Loucy (cell line): ENCODE results near the gene ATXN7L1.

ENCODE experiments used
- H2AFZ ChIP-seq: fragments of 200-600 bp; sonication (generic); 2 replicates; pipeline ENCODE4 v1.6.0; 2016; ENCODE audit warnings: antibody characterized with exemption, mild to moderate bottlenecking, low read length, moderate library complexity
- H3F3A ChIP-seq: fragments of 200-600 bp; 2 replicates; pipeline ENCODE4 v1.6.0; 2016; ENCODE audit warnings: antibody characterized with exemption, low read depth, mild to moderate bottlenecking
- H3K27me3 ChIP-seq: fragments of 200-600 bp; sonication (generic); 2 replicates; pipeline ENCODE4 v1.6.1; 2014; ENCODE audit warnings: low read length, mild to moderate bottlenecking; ENCODE audit not compliant: insufficient read depth, poor library complexity, severe bottlenecking
- H3K36me3 ChIP-seq: fragments of 200-600 bp; sonication (generic); 2 replicates; pipeline ENCODE4 v1.6.1; 2016; ENCODE audit warnings: low read length; ENCODE audit not compliant: insufficient read depth
- H3K4me1 ChIP-seq: fragments of 200-600 bp; sonication (generic); 2 replicates; pipeline ENCODE4 v1.5.1; 2014; ENCODE audit warnings: low read length, mild to moderate bottlenecking; ENCODE audit not compliant: insufficient read depth, poor library complexity, severe bottlenecking
- H3K4me2 ChIP-seq: fragments of 200-600 bp; sonication (generic); 2 replicates; pipeline ENCODE4 v1.6.0; 2014; ENCODE audit warnings: antibody characterized with exemption, low read length, low read depth, mild to moderate bottlenecking; ENCODE audit not compliant: poor library complexity, severe bottlenecking
- H3K4me3 ChIP-seq: fragments of 200-600 bp; sonication (generic); 2 replicates; pipeline ENCODE4 v1.5.1; 2014; ENCODE audit warnings: low read length, mild to moderate bottlenecking, mixed read lengths; ENCODE audit not compliant: poor library complexity, severe bottlenecking
- H3K79me2 ChIP-seq: fragments of 200-600 bp; sonication (generic); 2 replicates; pipeline ENCODE4 v1.6.1; 2014; ENCODE audit warnings: low read length; ENCODE audit not compliant: insufficient read depth
- H3K9ac ChIP-seq: fragments of 200-600 bp; sonication (generic); 2 replicates; pipeline ENCODE4 v1.6.0; 2014; ENCODE audit warnings: mild to moderate bottlenecking, low read depth, low read length, moderate library complexity; ENCODE audit not compliant: poor library complexity, severe bottlenecking
- H3K9me2 ChIP-seq: fragments of 200-600 bp; sonication (generic); replicated peaks from 2 replicates; pipeline ENCODE4 v1.6.1; 2016; ENCODE audit warnings: low read depth, low read length, mixed read lengths
- H3K9me3 ChIP-seq: fragments of 200-600 bp; sonication (generic); 2 replicates; pipeline ENCODE4 v1.6.1; 2014; ENCODE audit warnings: mild to moderate bottlenecking, antibody characterized with exemption, low read length, low read depth; ENCODE audit not compliant: insufficient read depth
- H4K20me1 ChIP-seq: fragments of 200-600 bp; sonication (generic); 2 replicates; pipeline ENCODE4 v1.6.0; 2014; ENCODE audit warnings: antibody characterized with exemption, low read length, mild to moderate bottlenecking; ENCODE audit not compliant: insufficient read depth, poor library complexity, severe bottlenecking
- CTCF ChIP-seq: fragments of 200-600 bp; sonication (generic); conservative IDR thresholded peaks from 2 replicates; pipeline ENCODE4 v1.5.1; 2014; ENCODE audit warnings: mild to moderate bottlenecking, antibody characterized with exemption, low read length
- EZH2phosphoT487 ChIP-seq: fragments of 200-600 bp; IDR thresholded peaks from 2 replicates; pipeline ENCODE4 v1.6.1; 2018; ENCODE audit warnings: antibody characterized with exemption, mild to moderate bottlenecking, moderate library complexity, borderline replicate concordance

Gene ATXN7L1

GRCh38 chr7:105610165-105610930 is 266.1 kb downstream of the ATXN7L1 start:
- Histone ChIP-seq H3K9me3 (no peaks in the 10 kb centered on the region), H3K36me3 (no peaks in the 10 kb centered on the region), H3K79me2 (no peaks in the 10 kb centered on the region), H3K9ac (no peak overlapping the region), H3K9me2 (no peaks in the 10 kb centered on the region), H4K20me1 (no peaks in the 10 kb centered on the region), H3K27me3 (no peaks in the 10 kb centered on the region), H3K4me3 (no peak overlapping the region), H3K4me2 (no peak overlapping the region), H2AFZ (no peak overlapping the region), H3K4me1 (no peaks in the 10 kb centered on the region), H3F3A (no peaks in the 10 kb centered on the region)
- TF ChIP-seq CTCF (no peak), EZH2phosphoT487 (no peak)

GRCh38 chr7:105602325-105603305 is 273.8 kb downstream of the ATXN7L1 start:
- H3K4me3 ChIP-seq, result no peak overlapping the region
- H3F3A ChIP-seq, result no peaks in the 10 kb centered on the region
- H3K36me3 ChIP-seq, result no peaks in the 10 kb centered on the region
- no peaks in the 10 kb centered on the region for H3K79me2 ChIP-seq
- no peaks in the 10 kb centered on the region for H3K9me2 ChIP-seq
- no peak overlapping the region for H2AFZ ChIP-seq
- no peak overlapping the region for H3K4me2 ChIP-seq
- no peaks in the 10 kb centered on the region for H3K4me1 ChIP-seq
- no peaks in the 10 kb centered on the region for H3K27me3 ChIP-seq
- H3K9ac ChIP-seq, result no peak overlapping the region
- no peaks in the 10 kb centered on the region for H4K20me1 ChIP-seq
- TF ChIP-seq EZH2phosphoT487 (no peak), CTCF (no peak)
- H3K9me3 ChIP-seq, result no peaks in the 10 kb centered on the region

- Histone ChIP-seq H4K20me1 (no peaks in the 10 kb centered on the region), H3K4me2 (no peak overlapping the region), H2AFZ (no peak overlapping the region), H3K79me2 (no peaks in the 10 kb centered on the region), H3K9ac (no peak overlapping the region), H3K9me2 (no peaks in the 10 kb centered on the region), H3K36me3 (no peaks in the 10 kb centered on the region), H3K9me3 (no peaks in the 10 kb centered on the region), H3K27me3 (no peaks in the 10 kb centered on the region), H3F3A (no peaks in the 10 kb centered on the region), H3K4me1 (no peaks in the 10 kb centered on the region), H3K4me3 (no peak overlapping the region)
- TF ChIP-seq EZH2phosphoT487 (no peak), CTCF (no peak)
Observed at GRCh38 chr7:105600720-105601550, 275.5 kb downstream of the ATXN7L1 start.
